ENCODE data around the gene SCNN1B.

SCNN1B gene

DNA sequence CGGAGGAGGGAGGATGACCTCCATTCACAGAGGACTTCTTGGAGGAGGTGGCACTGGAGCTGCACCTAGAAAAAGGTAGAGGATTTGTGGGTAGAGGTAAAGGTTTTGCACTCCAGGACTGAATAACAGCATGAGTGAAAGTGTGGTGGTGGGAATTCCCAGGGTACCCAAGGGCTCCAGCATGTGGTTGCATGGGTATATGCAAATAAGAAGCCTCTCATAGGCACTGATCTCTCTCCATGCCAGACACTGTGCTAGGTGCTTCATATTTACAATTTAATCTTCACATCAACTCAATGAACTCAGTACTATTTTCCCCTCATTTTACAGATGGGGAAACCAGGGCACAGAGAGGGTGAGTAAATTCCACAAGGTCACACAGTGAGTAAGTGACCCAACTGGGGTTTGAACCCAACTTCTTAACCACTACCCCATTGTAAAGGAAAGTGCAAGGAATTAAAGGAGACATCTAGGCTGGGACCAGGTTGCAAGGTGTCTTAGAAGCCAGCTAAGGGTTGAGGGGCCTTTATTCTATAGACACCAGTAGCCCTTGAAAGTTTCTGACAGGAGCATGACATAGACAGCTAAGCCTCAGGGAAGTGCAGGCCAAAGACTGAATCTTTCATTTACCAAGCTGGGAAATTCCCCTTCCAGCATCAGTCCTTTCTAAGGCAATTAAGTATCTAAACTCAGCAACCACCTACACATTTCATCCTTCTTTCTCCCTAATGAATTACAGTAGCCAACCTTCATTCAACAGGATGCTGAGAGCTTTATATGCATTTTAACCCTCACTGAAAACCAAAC lies 21.3 kb downstream of the SCNN1B start:
- H3K36me3 Mint-ChIP-seq, result no peaks in the 10 kb centered on the region
- no peaks in the 10 kb centered on the region for H3K9me3 Mint-ChIP-seq
- DNase-seq, result no peak
- H3K4me3 Mint-ChIP-seq, result no peak overlapping the region
- H3K27me3 Mint-ChIP-seq, result peaks cover 3% of the 10 kb centered on the region
- CTCF ChIA-PET, result no interaction called here
- no peak overlapping the region for H3K27ac Mint-ChIP-seq
- H3K4me1 Mint-ChIP-seq, result no peaks in the 10 kb centered on the region

GRCh38 chr16:23324727-23325126 lies 22.6 kb downstream of the SCNN1B start:
- no peaks in the 10 kb centered on the region for H3K9me3 Mint-ChIP-seq
- H3K4me3 Mint-ChIP-seq, result no peak overlapping the region
- CTCF ChIA-PET, result no interaction called here
- H3K36me3 Mint-ChIP-seq, result no peaks in the 10 kb centered on the region
- H3K27me3 Mint-ChIP-seq, result peaks cover 3% of the 10 kb centered on the region
- H3K4me1 Mint-ChIP-seq, result no peaks in the 10 kb centered on the region
- no peak for DNase-seq
- no peak overlapping the region for H3K27ac Mint-ChIP-seq

- no peaks in the 10 kb centered on the region for H3K9me3 Mint-ChIP-seq
- H3K27ac Mint-ChIP-seq, result no peak overlapping the region
- DNase-seq, result no peak
- peaks cover 3% of the 10 kb centered on the region for H3K27me3 Mint-ChIP-seq
- H3K4me1 Mint-ChIP-seq, result no peaks in the 10 kb centered on the region
- no peak overlapping the region for H3K4me3 Mint-ChIP-seq
- CTCF ChIA-PET, result no interaction called here
- H3K36me3 Mint-ChIP-seq, result no peaks in the 10 kb centered on the region
Observed at GRCh38 chr16:23327836-23328235, 25.7 kb downstream of the SCNN1B start.

GRCh38 chr16:23330161-23330560 lies 28.1 kb downstream of the SCNN1B start:
- Mint-ChIP-seq H3K36me3 (no peaks in the 10 kb centered on the region), H3K4me3 (no peak overlapping the region), H3K9me3 (no peaks in the 10 kb centered on the region), H3K4me1 (no peaks in the 10 kb centered on the region), H3K27ac (no peak overlapping the region), H3K27me3 (peaks cover 3% of the 10 kb centered on the region)
- no peak for DNase-seq
- CTCF ChIA-PET, result no interaction called here

DNA sequence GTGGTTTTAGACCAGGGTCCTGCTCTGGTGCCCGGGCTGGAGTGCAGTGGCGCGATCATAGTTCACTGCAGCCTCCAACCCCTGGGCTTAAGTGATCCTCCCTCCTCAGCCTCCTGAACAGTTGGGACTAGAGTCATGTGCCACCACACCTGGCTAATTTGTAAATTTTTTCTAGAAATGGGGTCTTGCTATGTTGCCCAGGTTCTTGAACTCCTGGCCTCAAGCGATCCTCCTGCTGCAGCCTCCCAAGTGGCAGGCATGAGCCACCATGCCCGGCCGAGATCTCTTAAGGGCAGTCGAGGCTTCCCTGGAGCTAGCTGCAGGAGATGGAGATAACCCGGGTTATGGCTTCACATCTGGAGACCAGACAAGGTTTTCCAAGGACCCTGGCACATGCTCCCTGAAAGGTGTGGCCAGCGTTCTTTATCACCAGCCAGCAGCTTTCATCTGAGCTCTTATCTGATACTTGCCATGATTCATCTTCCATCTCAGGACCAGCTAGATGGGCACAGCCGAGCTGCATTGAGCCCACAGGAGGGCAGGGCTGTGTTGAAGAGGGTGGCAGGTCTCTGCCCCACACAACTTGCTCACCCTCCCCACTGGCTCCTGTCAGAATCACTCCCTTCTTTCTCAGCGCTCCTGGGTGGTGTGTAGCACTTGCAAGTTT lies 28.6 kb downstream of the SCNN1B start:
- Mint-ChIP-seq H3K27me3 (peaks cover 3% of the 10 kb centered on the region), H3K9me3 (no peaks in the 10 kb centered on the region), H3K27ac (no peak overlapping the region), H3K4me1 (no peaks in the 10 kb centered on the region), H3K36me3 (no peaks in the 10 kb centered on the region), H3K4me3 (no peak overlapping the region)
- no peak for DNase-seq
- CTCF ChIA-PET, result no interaction called here

- CTCF ChIA-PET, result no interaction called here
- no peaks in the 10 kb centered on the region for H3K9me3 Mint-ChIP-seq
Observed at GRCh38 chr16:23333034-23333579, 31.0 kb downstream of the SCNN1B start.

DNA sequence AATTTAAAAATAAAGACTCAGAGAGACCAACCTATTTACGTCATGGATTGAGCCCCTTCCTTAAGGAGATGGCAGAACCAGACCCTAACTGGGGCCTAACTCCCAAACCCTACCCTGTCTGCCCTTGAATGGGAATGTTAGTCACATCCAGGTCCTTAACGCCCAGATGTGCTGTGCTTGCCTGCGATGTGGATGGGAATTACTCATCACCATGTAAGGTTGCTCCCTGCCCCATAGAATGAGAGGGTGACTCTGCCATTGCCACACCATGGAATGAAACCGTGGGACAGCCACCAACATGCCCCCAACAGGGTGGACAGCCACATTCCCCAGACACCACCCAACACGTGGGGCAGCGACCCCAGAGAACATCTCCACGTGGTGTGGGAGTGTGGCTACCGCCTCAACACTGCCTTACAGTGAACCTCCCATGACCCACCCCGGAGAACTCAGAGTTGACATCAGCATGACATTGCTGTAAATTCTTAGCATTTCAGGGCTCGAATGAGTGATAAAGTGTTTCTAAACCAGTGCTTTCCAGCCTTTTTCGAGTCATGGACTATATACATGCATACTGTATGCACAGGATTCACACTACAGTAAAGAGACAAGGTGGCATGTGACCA lies 31.8 kb downstream of the SCNN1B start:
- Mint-ChIP-seq H3K4me1 (no peaks in the 10 kb centered on the region), H3K9me3 (no peaks in the 10 kb centered on the region), H3K27ac (no peak overlapping the region), H3K4me3 (no peak overlapping the region), H3K27me3 (peaks cover 3% of the 10 kb centered on the region), H3K36me3 (no peaks in the 10 kb centered on the region)
- DNase-seq, result no peak
- CTCF ChIA-PET, result no interaction called here

More at GRCh38 chr16:23333034-23333579, 31.0 kb downstream of the SCNN1B start:
- Mint-ChIP-seq H3K4me3 (no peak overlapping the region), H3K27me3 (peaks cover 3% of the 10 kb centered on the region), H3K36me3 (no peaks in the 10 kb centered on the region), H3K27ac (no peak overlapping the region), H3K4me1 (no peaks in the 10 kb centered on the region)
- DNase-seq, result no peak

DNA sequence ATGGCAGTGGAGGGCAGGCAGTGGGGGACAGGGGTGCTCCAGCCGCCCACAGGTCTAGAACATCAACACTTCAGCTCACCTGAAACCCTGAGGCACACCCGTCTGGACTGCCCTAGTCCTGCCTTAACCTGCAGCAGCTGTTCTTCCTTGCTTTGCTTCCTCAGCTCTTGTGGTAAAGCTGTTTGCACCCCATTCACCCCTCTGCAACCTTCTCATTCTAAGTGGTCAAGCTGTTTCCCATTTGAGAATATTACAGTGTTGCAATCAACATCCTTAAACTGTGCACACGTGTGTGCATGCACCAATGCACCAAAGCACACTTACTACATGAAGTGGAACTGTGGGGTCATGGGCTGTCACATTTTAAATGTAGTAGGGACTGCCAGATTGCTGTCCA lies 32.4 kb downstream of the SCNN1B start:
- Mint-ChIP-seq H3K27me3 (peaks cover 3% of the 10 kb centered on the region), H3K9me3 (no peaks in the 10 kb centered on the region), H3K27ac (no peak overlapping the region), H3K36me3 (no peaks in the 10 kb centered on the region), H3K4me3 (no peak overlapping the region), H3K4me1 (no peaks in the 10 kb centered on the region)
- no peak for DNase-seq
- CTCF ChIA-PET, result no interaction called here

GRCh38 chr16:23334950-23335349 lies 32.8 kb downstream of the SCNN1B start:
- CTCF ChIA-PET, result no interaction called here
- DNase-seq, result no peak
- no peak overlapping the region for H3K27ac Mint-ChIP-seq
- no peaks in the 10 kb centered on the region for H3K9me3 Mint-ChIP-seq
- no peaks in the 10 kb centered on the region for H3K36me3 Mint-ChIP-seq
- H3K4me3 Mint-ChIP-seq, result no peak overlapping the region
- no peaks in the 10 kb centered on the region for H3K4me1 Mint-ChIP-seq
- peaks cover 3% of the 10 kb centered on the region for H3K27me3 Mint-ChIP-seq

- no peaks in the 10 kb centered on the region for H3K9me3 Mint-ChIP-seq
- H3K27ac Mint-ChIP-seq, result no peak overlapping the region
- H3K36me3 Mint-ChIP-seq, result no peaks in the 10 kb centered on the region
- DNase-seq, result no peak
- H3K27me3 Mint-ChIP-seq, result peaks cover 9% of the 10 kb centered on the region
- no peak overlapping the region for H3K4me3 Mint-ChIP-seq
- H3K4me1 Mint-ChIP-seq, result no peaks in the 10 kb centered on the region
- CTCF ChIA-PET, result interaction anchor here (1.2 kb wide), 1 partner anchor 98 kb away, joined by 3 read pairs; no protein-coding TSS in a partner anchor
Observed at GRCh38 chr16:23337836-23338550, 35.9 kb downstream of the SCNN1B start.

DNA sequence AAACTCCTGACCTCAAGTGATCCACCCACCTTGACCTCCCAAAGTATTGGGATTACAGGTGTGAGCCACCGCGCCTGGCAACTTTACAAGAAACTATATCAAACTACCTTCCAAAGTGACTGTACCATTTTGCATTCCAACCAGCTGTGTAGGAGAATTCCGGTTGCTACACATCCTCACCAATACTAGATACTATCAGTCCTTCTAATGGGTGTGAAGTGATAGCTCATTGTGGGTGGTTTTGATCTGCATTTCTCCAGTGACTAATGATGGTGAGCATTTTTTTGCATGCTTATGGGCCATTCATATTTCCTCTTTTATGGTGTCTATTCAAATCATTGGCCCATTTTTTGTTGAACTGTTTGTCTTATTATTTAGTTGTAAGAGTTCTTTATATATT lies 37.7 kb downstream of the SCNN1B start:
- Mint-ChIP-seq H3K36me3 (no peaks in the 10 kb centered on the region), H3K9me3 (no peaks in the 10 kb centered on the region)

DNA sequence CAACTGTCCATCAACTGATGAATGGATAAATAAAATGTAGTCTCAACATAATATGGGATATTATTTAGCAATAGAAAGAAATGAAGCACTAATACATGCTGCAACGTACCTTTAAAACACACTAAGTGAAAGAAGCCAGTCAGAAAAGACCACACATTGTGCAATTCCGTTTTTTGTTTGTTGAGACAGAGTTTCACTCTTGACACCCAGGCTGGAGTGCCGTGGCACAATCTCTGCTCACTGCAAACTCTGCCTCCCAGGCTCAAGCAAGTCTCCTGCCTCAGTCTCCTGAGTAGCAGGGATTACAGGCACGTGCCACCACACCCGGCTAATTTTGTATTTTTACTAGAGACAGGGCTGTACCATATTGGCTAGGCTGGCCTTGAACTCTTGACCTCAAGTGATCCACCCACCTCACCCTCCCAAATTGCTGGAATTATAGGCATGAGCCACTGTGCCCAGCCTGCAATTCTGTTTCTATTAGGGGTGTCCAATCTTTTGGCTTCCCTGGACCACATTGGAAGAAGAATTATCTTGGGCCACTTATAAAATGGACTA lies 40.1 kb downstream of the SCNN1B start:
- no peaks in the 10 kb centered on the region for H3K36me3 Mint-ChIP-seq
- no peaks in the 10 kb centered on the region for H3K4me1 Mint-ChIP-seq
- no peak for DNase-seq
- no peak overlapping the region for H3K27ac Mint-ChIP-seq
- CTCF ChIA-PET, result no interaction called here
- H3K9me3 Mint-ChIP-seq, result no peaks in the 10 kb centered on the region
- peaks cover 18% of the 10 kb centered on the region for H3K27me3 Mint-ChIP-seq
- H3K4me3 Mint-ChIP-seq, result no peak overlapping the region

More for the DNA sequence above, 37.7 kb downstream of the SCNN1B start:
- Mint-ChIP-seq H3K27ac (no peak overlapping the region), H3K4me1 (no peaks in the 10 kb centered on the region), H3K27me3 (peaks cover 14% of the 10 kb centered on the region), H3K4me3 (no peak overlapping the region)
- DNase-seq, result no peak
- CTCF ChIA-PET, result no interaction called here

- H3K36me3 Mint-ChIP-seq, result no peaks in the 10 kb centered on the region
- CTCF ChIA-PET, result no interaction called here
Observed at GRCh38 chr16:23343643-23344612, 41.8 kb downstream of the SCNN1B start.

More at GRCh38 chr16:23343643-23344612, 41.8 kb downstream of the SCNN1B start:
- Mint-ChIP-seq H3K27ac (no peak overlapping the region), H3K27me3 (peaks cover 18% of the 10 kb centered on the region), H3K4me1 (no peaks in the 10 kb centered on the region), H3K4me3 (no peak overlapping the region), H3K9me3 (no peaks in the 10 kb centered on the region)
- no peak for DNase-seq
